Natural killer cell (primary cell): ENCODE results near the gene TPM1. TPM values are rescaled to one million over a fixed set of nuclear protein-coding genes. Genes with fewer than 3 reads are reported as not detected.

ENCODE experiments used
- ATAC-seq, 3 donors: fragments of 150-1000 bp in 2 of 3; fragments of 200-7000 bp in 1 of 3; cut with Tn5 transposase; 1 replicate in 1 of 3; 2 replicates in 2 of 3; pipeline ENCODE4 v1.10.0; 2021; ENCODE audit warnings: mild to moderate bottlenecking in 2 of 3, moderate library complexity in 2 of 3
- DNase-seq, 2 donors: peaks; one replicate each; pipeline versions ENCODE4 v3.0.0 to v3.0.0-alpha.2; 2013 to 2021; ENCODE audit warnings: mixed read lengths in 1 of 2
- H3K27ac ChIP-seq: one replicate; pipeline ENCODE4 v1.5.1; 2013; ENCODE audit warnings: mild to moderate bottlenecking, low read length
- H3K27me3 ChIP-seq: one replicate; pipeline ENCODE4 v1.6.1; 2013; ENCODE audit warnings: low read length; ENCODE audit not compliant: control insufficient read depth, insufficient read depth
- H3K36me3 ChIP-seq: one replicate; pipeline ENCODE4 v1.6.1; 2013; ENCODE audit warnings: low read length; ENCODE audit not compliant: control insufficient read depth, insufficient read depth
- H3K4me1 ChIP-seq: one replicate; pipeline ENCODE4 v1.6.1; 2013; ENCODE audit warnings: low read length; ENCODE audit not compliant: control insufficient read depth, insufficient read depth
- H3K4me3 ChIP-seq: one replicate; pipeline ENCODE4 v1.5.1; 2013; ENCODE audit warnings: low read length
- H3K9me3 ChIP-seq: one replicate; pipeline ENCODE4 v1.6.1; 2013; ENCODE audit warnings: low read length; ENCODE audit not compliant: control insufficient read depth, insufficient read depth
- H3K27ac Mint-ChIP-seq, 2 donors: one replicate each; pipeline ENCODE4 v1.8.0; 2022; ENCODE audit warnings: mild to moderate bottlenecking in 2 of 2, mixed read lengths in 2 of 2, moderate library complexity in 1 of 2
- H3K27me3 Mint-ChIP-seq, 2 donors: one replicate each; pipeline ENCODE4 v1.8.0; 2022; ENCODE audit warnings: low read depth in 2 of 2, mixed read lengths in 2 of 2
- H3K36me3 Mint-ChIP-seq: one replicate; pipeline ENCODE4 v1.8.0; 2022; ENCODE audit warnings: mixed read lengths
- H3K4me1 Mint-ChIP-seq, 2 donors: one replicate each; pipeline ENCODE4 v1.8.0; 2022; ENCODE audit warnings: mixed read lengths in 2 of 2
- H3K4me3 Mint-ChIP-seq: one replicate; pipeline ENCODE4 v1.8.0; 2022; ENCODE audit warnings: mild to moderate bottlenecking, moderate library complexity, mixed read lengths
- H3K9me3 Mint-ChIP-seq, 2 donors: one replicate each; pipeline ENCODE4 v1.8.0; 2022; ENCODE audit warnings: mixed read lengths in 2 of 2
- CTCF ChIP-seq: fragments of 200-600 bp; IDR thresholded peaks from one replicate; pipeline ENCODE4 v1.8.0; 2022; ENCODE audit warnings: antibody characterized with exemption
- WGBS: methylation state at CpG from one replicate; pipeline ENCODE4 v1.1.7; 2013; ENCODE audit warnings: missing lambda C conversion rate; ENCODE audit not compliant: insufficient coverage; 5-methylcytosine and 5-hydroxymethylcytosine counted together
- intact Hi-C: fragments of 100-400 bp; cut with micrococcal nuclease; formaldehyde crosslinking; loops from one replicate; pipeline ENCODE4 v1.14.2; 2022
- total RNA-seq, 4 donors: library from RNA; stranded (reverse); fragments of 120-200 nt in 1 of 4; gene quantifications; one replicate each; pipeline versions ENCODE4 v1.2.3 to v1.2.4, GENCODE V29; 2013 to 2022

The TPM1 gene
- total RNA-seq, 3 donors from 2014 or later (not counting 1 experiment from before 2014, with no cell fraction given), result 21.5 to 33.0 (median 25.6) TPM

- no peak for TF ChIP-seq CTCF
- no peaks in the 10 kb centered on the region for H3K9me3 Mint-ChIP-seq
- ATAC-seq (no peak), DNase-seq (no peak)
- WGBS, result 82% methylated on average over 4 of the region's 4 CpGs
- no peaks in the 10 kb centered on the region for H3K9me3 ChIP-seq
- no peak overlapping the region for H3K4me3 Mint-ChIP-seq
- no peaks in the 10 kb centered on the region for H3K36me3 Mint-ChIP-seq
- intact Hi-C loops, result no loop called here
- no peaks in the 10 kb centered on the region for H3K27me3 ChIP-seq
- H3K27ac ChIP-seq, result no peak overlapping the region
- H3K27me3 Mint-ChIP-seq, result peaks cover 0 to 1% of the 10 kb centered on the region in 2 donors
- no peaks in the 10 kb centered on the region for H3K4me1 ChIP-seq
- no peak overlapping the region for H3K27ac Mint-ChIP-seq
- H3K4me3 ChIP-seq, result no peak overlapping the region
- H3K36me3 ChIP-seq, result no peaks in the 10 kb centered on the region
- H3K4me1 Mint-ChIP-seq, result no peaks in the 10 kb centered on the region
Observed at GRCh38 chr15:63014578-63014977, 28.0 kb upstream of the TPM1 start.

GRCh38 chr15:63015618-63016017, 26.9 kb upstream of the TPM1 start:
- Histone ChIP-seq H3K4me1 (no peaks in the 10 kb centered on the region), H3K27ac (no peak overlapping the region), H3K4me3 (no peak overlapping the region), H3K36me3 (no peaks in the 10 kb centered on the region), H3K9me3 (no peaks in the 10 kb centered on the region), H3K27me3 (no peaks in the 10 kb centered on the region)
- Mint-ChIP-seq H3K4me3 (no peak overlapping the region), H3K4me1 (no peaks in the 10 kb centered on the region), H3K9me3 (no peaks in the 10 kb centered on the region), H3K27ac (no peak overlapping the region), H3K36me3 (no peaks in the 10 kb centered on the region), H3K27me3 (no peaks in the 10 kb centered on the region)
- no peak for TF ChIP-seq CTCF
- 50% methylated on average over 1 of the region's 1 CpG for WGBS
- intact Hi-C loops, result no loop called here
- ATAC-seq, result no peak
- no peak for DNase-seq

GRCh38 chr15:63016234-63016633, 26.3 kb upstream of the TPM1 start:
- DNase-seq, result no peak
- no peaks in the 10 kb centered on the region for H3K9me3 Mint-ChIP-seq
- no peaks in the 10 kb centered on the region for H3K9me3 ChIP-seq
- no peaks in the 10 kb centered on the region for H3K36me3 ChIP-seq
- intact Hi-C loops, result no loop called here
- no peaks in the 10 kb centered on the region for H3K27me3 Mint-ChIP-seq
- ATAC-seq, result no peak
- TF ChIP-seq CTCF, result no peak
- H3K4me1 ChIP-seq, result no peaks in the 10 kb centered on the region
- WGBS, result 100% methylated on average over 1 of the region's 2 CpGs
- no peak overlapping the region for H3K4me3 Mint-ChIP-seq
- H3K4me3 ChIP-seq, result no peak overlapping the region
- no peaks in the 10 kb centered on the region for H3K36me3 Mint-ChIP-seq
- no peaks in the 10 kb centered on the region for H3K27me3 ChIP-seq
- H3K27ac Mint-ChIP-seq, result no peak overlapping the region
- H3K4me1 Mint-ChIP-seq, result no peaks in the 10 kb centered on the region
- H3K27ac ChIP-seq, result no peak overlapping the region

- no peak for TF ChIP-seq CTCF
- H3K4me3 ChIP-seq, result no peak overlapping the region
- no peaks in the 10 kb centered on the region for H3K9me3 ChIP-seq
- no peak overlapping the region for H3K27ac ChIP-seq
- no peaks in the 10 kb centered on the region for H3K36me3 Mint-ChIP-seq
- H3K4me3 Mint-ChIP-seq, result no peak overlapping the region
- WGBS, result 95% methylated on average over 1 of the region's 1 CpG
- H3K27me3 Mint-ChIP-seq, result no peaks in the 10 kb centered on the region
- no peaks in the 10 kb centered on the region for H3K36me3 ChIP-seq
- H3K9me3 Mint-ChIP-seq, result no peaks in the 10 kb centered on the region
- no peaks in the 10 kb centered on the region for H3K27me3 ChIP-seq
- H3K4me1 Mint-ChIP-seq, result no peaks in the 10 kb centered on the region
- no peak for DNase-seq
- no peaks in the 10 kb centered on the region for H3K4me1 ChIP-seq
- ATAC-seq, result no peak
- intact Hi-C loops, result no loop called here
- H3K27ac Mint-ChIP-seq, result no peak overlapping the region
Observed at GRCh38 chr15:63018639-63019038, 23.9 kb upstream of the TPM1 start.
